Muscle layer of colon (tissue), 2 donors: ENCODE data around the gene TMEM200C.

Experiments
- H3K27ac ChIP-seq: one replicate; pipeline ENCODE4 v1.7.0; 2013; ENCODE audit warnings: low read depth, mild to moderate bottlenecking, low read length, moderate library complexity
- H3K27me3 ChIP-seq, 2 donors: one replicate each; pipeline ENCODE4 v1.7.0; 2013; ENCODE audit warnings: low read length in 2 of 2, mild to moderate bottlenecking in 2 of 2; ENCODE audit not compliant: insufficient read depth in 2 of 2, control insufficient read depth in 1 of 2
- H3K36me3 ChIP-seq: one replicate; pipeline ENCODE4 v1.7.0; 2013; ENCODE audit warnings: mild to moderate bottlenecking, low read length; ENCODE audit not compliant: insufficient read depth
- H3K4me1 ChIP-seq: one replicate; pipeline ENCODE4 v1.7.0; 2013; ENCODE audit warnings: mild to moderate bottlenecking, low read length; ENCODE audit not compliant: insufficient read depth
- H3K4me3 ChIP-seq, 2 donors: one replicate each; pipeline ENCODE4 v1.7.0; 2013; ENCODE audit warnings: low read length in 2 of 2, low read depth in 1 of 2, mild to moderate bottlenecking in 1 of 2, moderate library complexity in 1 of 2
- H3K9ac ChIP-seq: one replicate; pipeline ENCODE4 v1.7.0; 2013; ENCODE audit warnings: low read length
- H3K9me3 ChIP-seq: one replicate; pipeline ENCODE4 v1.7.0; 2013; ENCODE audit warnings: mild to moderate bottlenecking, low read length
- donor health status: abdominal sarcoma.
- donor health status: Adenocarcinoma of cecum.

TMEM200C gene

DNA sequence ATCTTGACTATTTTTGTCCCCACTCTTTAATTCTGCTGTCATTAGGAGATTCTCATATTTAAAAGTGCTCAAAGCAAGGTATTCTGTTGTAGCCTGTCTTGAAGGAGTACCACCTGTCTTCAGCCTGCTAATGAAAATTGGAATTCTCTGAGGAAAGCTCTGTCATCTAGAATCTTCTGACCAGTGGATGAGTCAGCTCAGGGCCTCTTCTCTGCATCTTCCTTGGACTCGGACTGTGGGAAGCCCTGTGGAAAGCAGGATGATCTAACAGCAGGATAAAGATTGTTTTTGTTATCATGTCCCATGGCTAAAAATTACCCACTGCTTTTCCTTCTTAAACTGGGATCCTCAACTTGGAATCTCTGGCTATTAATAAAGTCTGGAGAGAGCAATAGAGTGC lies 18.7 kb upstream of the TMEM200C start:
- Histone ChIP-seq H3K4me1 (no peaks in the 10 kb centered on the region), H3K27me3 (no peaks in the 10 kb centered on the region), H3K4me3 (no peak overlapping the region), H3K9ac (no peak overlapping the region), H3K9me3 (no peaks in the 10 kb centered on the region), H3K36me3 (no peaks in the 10 kb centered on the region), H3K27ac (no peak overlapping the region)

DNA sequence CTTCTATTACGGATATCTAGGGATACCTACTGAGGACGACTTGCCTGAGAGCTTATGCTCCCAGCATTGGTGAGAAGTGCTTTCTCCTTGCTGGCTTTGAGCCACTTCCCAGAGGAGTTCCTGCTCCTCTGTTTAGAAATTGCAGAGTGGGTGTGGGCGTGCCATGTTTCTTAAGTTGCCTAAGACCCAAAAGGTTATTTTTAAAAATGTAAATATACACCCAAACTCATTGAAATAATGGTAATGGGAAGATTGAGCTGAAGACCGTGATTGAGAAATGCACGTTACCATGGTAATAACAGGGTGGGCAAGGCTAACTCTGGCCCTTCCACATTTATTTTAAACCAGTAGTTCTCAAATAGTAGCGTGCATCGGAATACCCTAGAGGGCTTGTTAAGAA lies 17.2 kb upstream of the TMEM200C start:
- H3K27me3 ChIP-seq: no peaks in the 10 kb centered on the region
- no peaks in the 10 kb centered on the region for H3K9me3 ChIP-seq
- H3K27ac ChIP-seq: no peak overlapping the region
- no peaks in the 10 kb centered on the region for H3K36me3 ChIP-seq
- no peak overlapping the region for H3K4me3 ChIP-seq
- H3K4me1 ChIP-seq: no peaks in the 10 kb centered on the region
- no peak overlapping the region for H3K9ac ChIP-seq

- Histone ChIP-seq H3K27me3 (no peaks in the 10 kb centered on the region), H3K4me1 (no peaks in the 10 kb centered on the region), H3K9me3 (no peaks in the 10 kb centered on the region), H3K36me3 (no peaks in the 10 kb centered on the region), H3K4me3 (no peak overlapping the region), H3K27ac (no peak overlapping the region), H3K9ac (no peak overlapping the region)
Observed at GRCh38 chr18:5909125-5909524, 13.8 kb upstream of the TMEM200C start.

GRCh38 chr18:5903386-5903785 lies 8.1 kb upstream of the TMEM200C start:
- H3K9me3 ChIP-seq: no peaks in the 10 kb centered on the region
- no peak overlapping the region for H3K9ac ChIP-seq
- no peak overlapping the region for H3K27ac ChIP-seq
- H3K27me3 ChIP-seq: no peaks in the 10 kb centered on the region
- H3K36me3 ChIP-seq: no peaks in the 10 kb centered on the region
- no peak overlapping the region for H3K4me3 ChIP-seq
- H3K4me1 ChIP-seq: no peaks in the 10 kb centered on the region

DNA sequence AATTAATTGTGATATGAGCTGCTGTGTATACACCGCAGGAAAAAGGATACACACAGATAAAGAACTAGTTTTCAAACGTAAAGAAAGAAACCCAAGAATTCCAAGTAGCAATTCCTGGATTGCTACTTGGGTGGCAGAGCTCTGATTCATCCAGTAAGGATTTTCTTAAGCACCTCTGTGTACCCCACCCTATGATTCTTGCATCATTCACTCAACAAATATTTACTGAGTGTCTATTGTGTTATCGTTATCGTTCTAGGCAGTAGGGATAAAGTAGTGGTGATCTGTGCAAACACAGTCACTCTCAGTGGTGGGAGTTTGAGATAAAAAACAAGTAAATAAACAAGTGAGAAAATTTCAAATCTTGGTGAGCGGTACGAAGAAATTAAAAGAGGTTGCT lies 4.9 kb upstream of the TMEM200C start:
- H3K4me3 ChIP-seq: no peak overlapping the region
- no peak overlapping the region for H3K27ac ChIP-seq
- H3K27me3 ChIP-seq: peaks cover 5 to 11% of the 10 kb centered on the region in 2 donors
- H3K9ac ChIP-seq: no peak overlapping the region
- no peaks in the 10 kb centered on the region for H3K36me3 ChIP-seq
- H3K4me1 ChIP-seq: no peaks in the 10 kb centered on the region
- no peaks in the 10 kb centered on the region for H3K9me3 ChIP-seq

DNA sequence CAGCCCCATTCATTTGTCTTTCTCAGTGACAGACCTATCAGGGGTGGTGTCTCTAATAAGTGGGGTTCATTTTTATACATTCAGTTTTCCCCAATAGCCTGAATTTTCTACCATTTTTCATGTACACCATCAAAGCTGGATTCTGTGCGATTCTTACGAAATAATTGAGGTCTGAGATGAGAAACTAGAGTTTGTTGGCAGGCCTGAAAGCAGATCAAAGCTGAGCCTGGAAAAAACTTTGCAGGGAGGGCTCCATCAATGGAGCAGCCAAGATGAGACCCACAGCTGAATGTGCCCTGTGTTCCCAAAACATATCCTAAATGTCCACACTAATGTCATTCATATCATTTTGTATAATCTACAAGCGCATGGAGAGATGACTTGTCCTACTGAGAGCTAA lies 4.5 kb upstream of the TMEM200C start:
- no peak overlapping the region for H3K4me3 ChIP-seq
- H3K9ac ChIP-seq: no peak overlapping the region
- no peak overlapping the region for H3K27ac ChIP-seq
- H3K9me3 ChIP-seq: no peaks in the 10 kb centered on the region
- H3K4me1 ChIP-seq: no peaks in the 10 kb centered on the region
- H3K27me3 ChIP-seq: peaks cover 6 to 14% of the 10 kb centered on the region in 2 donors
- no peaks in the 10 kb centered on the region for H3K36me3 ChIP-seq

- peak overlapping the region; percentile 29 to 31 for H3K4me3 ChIP-seq
- H3K27ac ChIP-seq: no peak overlapping the region
- peaks cover 39 to 40% of the 10 kb centered on the region in 2 donors for H3K27me3 ChIP-seq
- no peaks in the 10 kb centered on the region for H3K4me1 ChIP-seq
- H3K9me3 ChIP-seq: no peaks in the 10 kb centered on the region
- H3K36me3 ChIP-seq: no peaks in the 10 kb centered on the region
- H3K9ac ChIP-seq: no peak overlapping the region
Observed at GRCh38 chr18:5895876-5896740, 786 bp upstream of the TMEM200C start.

- H3K27me3 ChIP-seq: peaks cover 40 to 43% of the 10 kb centered on the region in 2 donors
- H3K9ac ChIP-seq: no peak overlapping the region
Observed at GRCh38 chr18:5894611-5895298, 567 bp downstream of the TMEM200C start.

DNA sequence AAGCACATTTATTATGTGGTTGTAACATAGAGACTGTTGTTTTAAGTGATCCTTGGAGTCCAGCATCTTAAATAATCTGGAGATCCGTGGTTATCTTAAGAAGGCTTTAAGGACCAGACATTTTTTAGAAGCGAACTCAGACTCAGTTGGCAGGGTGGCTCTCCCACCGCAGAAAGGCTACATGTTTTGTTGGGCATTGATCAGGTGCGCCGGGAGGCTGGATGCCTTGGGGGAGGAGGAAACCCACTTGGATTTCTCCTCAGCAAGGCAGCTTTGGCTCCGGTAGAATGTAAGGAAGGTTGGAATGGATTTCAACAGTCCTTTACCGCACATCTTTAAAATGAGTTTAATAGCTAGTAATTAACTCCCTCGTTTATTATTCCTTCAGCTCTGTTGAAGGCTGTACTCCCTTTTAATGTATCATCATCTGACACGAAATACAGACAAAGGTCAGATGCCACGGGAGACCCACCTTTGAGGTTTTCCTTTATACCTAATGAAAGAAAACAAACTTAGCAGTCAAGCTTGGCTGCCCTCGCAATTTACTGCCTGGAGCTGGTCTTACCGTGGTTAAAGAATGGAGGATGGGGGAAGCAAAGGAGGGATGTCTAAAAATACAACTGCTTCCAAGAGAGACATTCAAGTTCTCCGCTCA lies 1.2 kb downstream of the TMEM200C start:
- Histone ChIP-seq H3K9ac (no peak overlapping the region), H3K9me3 (no peaks in the 10 kb centered on the region), H3K36me3 (no peaks in the 10 kb centered on the region), H3K27me3 (peaks cover 40 to 43% of the 10 kb centered on the region in 2 donors), H3K4me3 (peak overlapping the region in 1 of 2 donors; percentile 41), H3K27ac (no peak overlapping the region), H3K4me1 (no peaks in the 10 kb centered on the region)

More at GRCh38 chr18:5894611-5895298, 567 bp downstream of the TMEM200C start:
- no peak overlapping the region for H3K27ac ChIP-seq
- no peaks in the 10 kb centered on the region for H3K36me3 ChIP-seq
- no peaks in the 10 kb centered on the region for H3K9me3 ChIP-seq
- no peaks in the 10 kb centered on the region for H3K4me1 ChIP-seq
- peak overlapping the region; percentile 21 to 41 for H3K4me3 ChIP-seq

DNA sequence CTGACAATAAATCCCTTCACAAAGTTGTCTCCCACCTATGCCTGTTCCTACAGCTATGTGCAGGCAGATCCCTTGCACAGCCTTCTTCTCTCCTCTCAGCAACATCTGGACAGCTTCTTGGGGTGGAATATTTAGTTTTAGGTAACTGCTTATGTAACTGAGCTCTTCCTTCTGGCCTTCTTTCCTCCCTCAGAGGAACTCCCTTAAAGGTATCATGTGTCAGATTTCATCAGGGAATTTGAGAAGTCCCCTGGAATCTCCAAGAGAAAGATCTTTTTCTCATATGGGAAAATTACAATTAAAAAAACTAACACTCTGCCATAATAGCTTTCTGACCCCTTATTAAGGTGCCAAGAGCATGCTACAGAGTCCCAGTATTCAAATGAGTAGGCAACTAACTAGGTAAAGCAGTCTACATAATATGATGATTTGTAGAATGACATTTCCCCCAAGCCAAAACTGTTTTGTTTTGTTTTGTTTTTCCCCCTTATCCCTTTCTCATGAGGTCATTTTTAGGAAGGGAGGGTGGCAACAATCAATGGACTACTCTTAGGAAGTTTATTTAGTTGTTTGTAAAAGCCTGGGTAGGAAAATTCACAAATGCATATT lies 2.4 kb downstream of the TMEM200C start:
- H3K4me1 ChIP-seq: no peaks in the 10 kb centered on the region
- no peak overlapping the region for H3K27ac ChIP-seq
- no peak overlapping the region for H3K4me3 ChIP-seq
- peaks cover 40 to 43% of the 10 kb centered on the region in 2 donors for H3K27me3 ChIP-seq
- H3K9me3 ChIP-seq: no peaks in the 10 kb centered on the region
- H3K9ac ChIP-seq: no peak overlapping the region
- no peaks in the 10 kb centered on the region for H3K36me3 ChIP-seq

DNA sequence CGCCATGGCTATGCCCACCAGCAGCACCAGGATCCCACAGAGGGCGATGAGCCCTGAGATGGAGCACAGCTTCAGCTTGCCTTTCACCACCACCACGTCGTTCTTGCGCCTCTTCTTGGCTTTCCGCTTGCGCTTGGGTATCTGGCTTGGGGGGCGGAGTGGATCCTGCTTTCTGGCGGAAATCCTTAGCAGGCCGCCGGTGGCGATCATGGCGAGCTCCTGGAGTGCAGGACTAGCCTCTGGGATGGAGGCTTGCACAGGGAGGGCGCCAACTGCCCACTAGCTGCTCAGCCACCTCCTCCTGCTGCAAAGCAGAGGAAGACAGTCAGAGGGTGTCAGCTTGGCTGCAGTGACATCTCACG lies 3.5 kb downstream of the TMEM200C start:
- H3K36me3 ChIP-seq: no peaks in the 10 kb centered on the region
- peaks cover 39 to 43% of the 10 kb centered on the region in 2 donors for H3K27me3 ChIP-seq
- H3K9me3 ChIP-seq: no peaks in the 10 kb centered on the region
- no peak overlapping the region for H3K27ac ChIP-seq
- H3K9ac ChIP-seq: no peak overlapping the region
- no peak overlapping the region for H3K4me3 ChIP-seq
- no peaks in the 10 kb centered on the region for H3K4me1 ChIP-seq
